Vagina (tissue), 2 donors: Measurements from ENCODE around the gene CREB3L1.

ENCODE experiments used
- CTCF ChIP-seq, 3 experiments: fragments of 450-650 bp in 2 of 3; fragments of 200-600 bp in 1 of 3; sonication (generic) in 1 of 3; IDR thresholded peaks; one replicate each; pipeline ENCODE4 v1.5.1; 2017 to 2019; ENCODE audit warnings: antibody characterized with exemption in 3 of 3, mild to moderate bottlenecking in 2 of 3, moderate library complexity in 2 of 3
- POLR2A ChIP-seq, 2 donors: fragments of 450-650 bp; IDR thresholded peaks; one replicate each; pipeline ENCODE4 v1.6.1; 2017; ENCODE audit warnings: antibody characterized with exemption in 2 of 2, mild to moderate bottlenecking in 2 of 2, moderate library complexity in 2 of 2
- POLR2AphosphoS5 ChIP-seq, 2 donors: sonication (generic); formaldehyde crosslinking; IDR thresholded peaks; one replicate each; pipeline ENCODE4 v1.9.0; 2017; ENCODE audit warnings: antibody characterized with exemption in 2 of 2, mild to moderate bottlenecking in 2 of 2, low read depth in 1 of 2; ENCODE audit not compliant: insufficient read depth in 1 of 2

- TF ChIP-seq CTCF (IDR thresholded peaks at IDR 0.05) = no peak
- no peak for TF ChIP-seq POLR2A (IDR thresholded peaks at IDR 0.05)
- TF ChIP-seq POLR2AphosphoS5 (IDR thresholded peaks at IDR 0.05; ENCODE audit: insufficient read depth in 1 of 2, low read depth in 1 of 2) = no peak
These were observed 29.0 kb upstream of the CREB3L1 start for GRCh38 chr11:46248289-46249102.
